Liver (tissue), 9 donors: ENCODE results near the gene APP. TPM values are rescaled to one million over a fixed set of nuclear protein-coding genes. Genes with fewer than 3 reads are reported as not detected.

Source experiments
- DNase-seq: peaks from one replicate; pipeline ENCODE4 v3.0.0-alpha.2; 2017; ENCODE audit warnings: low spot score
- H3K27ac ChIP-seq, 2 donors: one replicate each; pipeline ENCODE4 v1.7.0; 2013; ENCODE audit warnings: inconsistent platforms in 2 of 2, low read length in 2 of 2, control low read depth in 1 of 2, low read depth in 1 of 2, mild to moderate bottlenecking in 1 of 2
- H3K27me3 ChIP-seq, 4 donors: one replicate each; pipeline versions ENCODE4 v1.6.1 to v1.7.0; 2013; ENCODE audit warnings: low read length in 3 of 4, inconsistent platforms in 1 of 4, mild to moderate bottlenecking in 1 of 4, moderate library complexity in 1 of 4; ENCODE audit not compliant: control insufficient read depth in 4 of 4, insufficient read depth in 4 of 4
- H3K36me3 ChIP-seq, 4 donors: one replicate each; pipeline versions ENCODE4 v1.6.1 to v1.7.0; 2013; ENCODE audit warnings: low read length in 3 of 4, mild to moderate bottlenecking in 3 of 4, low read depth in 1 of 4, moderate library complexity in 1 of 4; ENCODE audit not compliant: control insufficient read depth in 4 of 4, insufficient read depth in 3 of 4
- H3K4me1 ChIP-seq, 4 donors: one replicate each; pipeline versions ENCODE4 v1.6.1 to v1.7.0; 2013; ENCODE audit warnings: low read length in 3 of 4, mild to moderate bottlenecking in 3 of 4, moderate library complexity in 1 of 4; ENCODE audit not compliant: control insufficient read depth in 4 of 4, insufficient read depth in 4 of 4
- H3K4me3 ChIP-seq, 3 donors: one replicate each; pipeline versions ENCODE4 v1.6.1 to v1.7.0; 2013; ENCODE audit warnings: low read length in 3 of 3, control low read depth in 1 of 3, low read depth in 1 of 3, mild to moderate bottlenecking in 1 of 3
- H3K9ac ChIP-seq, 2 donors: one replicate each; pipeline ENCODE4 v1.7.0; 2013; ENCODE audit warnings: low read length in 2 of 2, mild to moderate bottlenecking in 2 of 2, moderate library complexity in 2 of 2, control low read depth in 1 of 2, low read depth in 1 of 2
- H3K9me3 ChIP-seq, 4 donors: one replicate each; pipeline versions ENCODE4 v1.6.1 to v1.7.0; 2013; ENCODE audit warnings: low read length in 3 of 4; ENCODE audit not compliant: control insufficient read depth in 4 of 4
- CTCF ChIP-seq: fragments of 150-350 bp; IDR thresholded peaks from 2 replicates; pipeline ENCODE4 v1.5.1; 2017; ENCODE audit warnings: improper control_type of control experiment, low read depth, low read length; ENCODE audit not compliant: missing input control
- EGR1 ChIP-seq, 2 donors: IDR thresholded peaks; 2 replicates each; pipeline ENCODE4 v1.6.1; 2016 to 2018; ENCODE audit warnings: antibody characterized with exemption in 2 of 2, low read depth in 2 of 2
- FOXA1 ChIP-seq: IDR thresholded peaks from 2 replicates; pipeline ENCODE4 v1.6.1; 2016; ENCODE audit warnings: antibody characterized with exemption
- FOXA2 ChIP-seq: IDR thresholded peaks from 2 replicates; pipeline ENCODE4 v1.6.1; 2016; ENCODE audit warnings: antibody characterized with exemption
- GABPA ChIP-seq, 2 donors: IDR thresholded peaks in 1 of 2; conservative IDR thresholded peaks in 1 of 2; 2 replicates each; pipeline ENCODE4 v1.6.1; 2016; ENCODE audit warnings: antibody characterized with exemption in 2 of 2, mild to moderate bottlenecking in 1 of 2, moderate library complexity in 1 of 2
- HNF4A ChIP-seq, 2 donors: conservative IDR thresholded peaks; 2 replicates each; pipeline ENCODE4 v1.6.1; 2016; ENCODE audit warnings: antibody characterized with exemption in 2 of 2, mild to moderate bottlenecking in 2 of 2
- HNF4G ChIP-seq: IDR thresholded peaks from 2 replicates; pipeline ENCODE4 v1.6.1; 2016; ENCODE audit warnings: antibody characterized with exemption
- JUND ChIP-seq, 2 donors: IDR thresholded peaks; 2 replicates each; pipeline ENCODE4 v1.6.1; 2016; ENCODE audit warnings: antibody characterized with exemption in 2 of 2
- MAX ChIP-seq: IDR thresholded peaks from 2 replicates; pipeline ENCODE4 v1.6.1; 2016; ENCODE audit warnings: antibody characterized with exemption
- NR2F2 ChIP-seq: IDR thresholded peaks from 2 replicates; pipeline ENCODE4 v1.6.1; 2016; ENCODE audit warnings: antibody characterized with exemption
- RAD21 ChIP-seq, 2 donors: IDR thresholded peaks; 2 replicates each; pipeline ENCODE4 v1.6.1; 2016; ENCODE audit warnings: antibody characterized with exemption in 2 of 2, mild to moderate bottlenecking in 2 of 2
- RXRA ChIP-seq, 2 donors: IDR thresholded peaks; 2 replicates each; pipeline ENCODE4 v1.6.1; 2017 to 2018; ENCODE audit warnings: antibody characterized with exemption in 2 of 2, mild to moderate bottlenecking in 1 of 2
- SP1 ChIP-seq: IDR thresholded peaks from 2 replicates; pipeline ENCODE4 v1.6.1; 2018; ENCODE audit warnings: antibody characterized with exemption, mild to moderate bottlenecking
- TAF1 ChIP-seq: conservative IDR thresholded peaks from 2 replicates; pipeline ENCODE4 v1.6.1; 2016; ENCODE audit warnings: antibody characterized with exemption, mild to moderate bottlenecking
- YY1 ChIP-seq: IDR thresholded peaks from 2 replicates; pipeline ENCODE4 v1.6.1; 2016; ENCODE audit warnings: antibody characterized with exemption, mild to moderate bottlenecking
- WGBS: extraction: QIAGEN DNeasy Blood & Tissue Kit; methylation state at CpG from one replicate; pipeline ENCODE4 v1.1.7; 2013; 5-methylcytosine and 5-hydroxymethylcytosine counted together
- polyA plus RNA-seq, 2 donors: library from polyadenylated mRNA; stranded (reverse) in 1 of 2; unstranded in 1 of 2; fragments of 200-250 nt in 1 of 2; fragments of >200 nt in 1 of 2; fragmentation: Nextera tagmentation in 1 of 2; extraction: Ambion mirVana in 1 of 2; gene quantifications; one replicate each; pipeline versions ENCODE4 v1.2.1 to v1.2.3, GENCODE V29; 2013 to 2015
- total RNA-seq, 2 donors: library from RNA; depleted of rRNA; stranded (reverse); fragments of >200 nt; gene quantifications; one replicate each; pipeline ENCODE4 v1.2.3, GENCODE V29; 2014
- TF ChIP-seq, protein P1 (sequence below): IDR thresholded peaks from 2 replicates; pipeline ENCODE4 v1.6.1; 2016; ENCODE audit warnings: antibody characterized with exemption
- TF ChIP-seq, protein P2 (sequence below): IDR thresholded peaks from 2 replicates; pipeline ENCODE4 v1.6.1; 2016; ENCODE audit warnings: antibody characterized with exemption
- TF ChIP-seq, protein P3 (sequence below): IDR thresholded peaks from 2 replicates; pipeline ENCODE4 v1.6.1; 2016; ENCODE audit warnings: antibody characterized with exemption, mild to moderate bottlenecking
- donor health status: healthy.
- donor health status: healthy.
- donor health status: healthy.
- donor health status: healthy.
- donor health status: healthy.

Gene APP
- total and polyA plus RNA-seq, 4 donors = 24.9 to 201 (median 111) TPM

DNA sequence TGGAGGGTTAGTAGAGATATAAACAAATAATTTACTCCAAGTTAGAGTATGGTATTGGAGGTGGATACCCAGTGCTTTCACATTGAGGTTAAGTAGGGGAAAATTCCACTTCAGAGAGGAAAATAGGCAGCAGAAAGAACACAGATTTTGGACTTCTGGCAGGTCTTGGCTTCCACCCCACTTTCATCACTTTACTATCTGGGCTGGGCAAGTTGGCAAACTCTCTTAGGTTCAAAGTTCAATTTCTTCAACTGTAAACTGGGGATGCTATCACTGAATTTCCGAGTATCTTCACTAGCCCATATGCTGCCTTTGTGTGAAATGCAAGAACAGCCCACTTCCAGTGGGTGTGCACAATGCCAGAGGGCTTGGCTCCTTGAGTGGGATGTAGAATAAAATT is 220.9 kb downstream of the APP start:
- WGBS = 0% methylated on average over 1 of the region's 1 CpG
- H3K27ac ChIP-seq = no peak overlapping the region
- DNase-seq = no peak
- H3K4me3 ChIP-seq = no peak overlapping the region
- H3K9ac ChIP-seq = no peak overlapping the region
- H3K36me3 ChIP-seq = peaks cover 3 to 21% (median 13%) of the 10 kb centered on the region in 4 donors
- no peaks in the 10 kb centered on the region for H3K9me3 ChIP-seq
- TF ChIP-seq CTCF = no peak
- peak; percentile 91 to 93 for TF ChIP-seq HNF4A (conservative IDR thresholded peaks at IDR 0.05)
- no peak for TF ChIP-seq YY1
- TF ChIP-seq, protein P1, sequence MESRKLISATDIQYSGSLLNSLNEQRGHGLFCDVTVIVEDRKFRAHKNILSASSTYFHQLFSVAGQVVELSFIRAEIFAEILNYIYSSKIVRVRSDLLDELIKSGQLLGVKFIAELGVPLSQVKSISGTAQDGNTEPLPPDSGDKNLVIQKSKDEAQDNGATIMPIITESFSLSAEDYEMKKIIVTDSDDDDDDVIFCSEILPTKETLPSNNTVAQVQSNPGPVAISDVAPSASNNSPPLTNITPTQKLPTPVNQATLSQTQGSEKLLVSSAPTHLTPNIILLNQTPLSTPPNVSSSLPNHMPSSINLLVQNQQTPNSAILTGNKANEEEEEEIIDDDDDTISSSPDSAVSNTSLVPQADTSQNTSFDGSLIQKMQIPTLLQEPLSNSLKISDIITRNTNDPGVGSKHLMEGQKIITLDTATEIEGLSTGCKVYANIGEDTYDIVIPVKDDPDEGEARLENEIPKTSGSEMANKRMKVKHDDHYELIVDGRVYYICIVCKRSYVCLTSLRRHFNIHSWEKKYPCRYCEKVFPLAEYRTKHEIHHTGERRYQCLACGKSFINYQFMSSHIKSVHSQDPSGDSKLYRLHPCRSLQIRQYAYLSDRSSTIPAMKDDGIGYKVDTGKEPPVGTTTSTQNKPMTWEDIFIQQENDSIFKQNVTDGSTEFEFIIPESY = peak; percentile 19
- no peak for TF ChIP-seq TAF1
- TF ChIP-seq SP1 = peak; percentile 66
- no peak for TF ChIP-seq NR2F2
- TF ChIP-seq JUND (IDR thresholded peaks at IDR 0.05) = peak; percentile 19 to 54
- no peak for TF ChIP-seq EGR1 (IDR thresholded peaks at IDR 0.05; ENCODE audit: low read depth in 2 of 2)
- peak; percentile 48 to 66 for TF ChIP-seq RXRA (IDR thresholded peaks at IDR 0.05)
- no peak for TF ChIP-seq FOXA2
- no peak for TF ChIP-seq FOXA1
- TF ChIP-seq HNF4G = peak; percentile 46
- no peak for TF ChIP-seq GABPA (IDR thresholded peaks at IDR 0.05 in 1 of 2, conservative IDR thresholded peaks at IDR 0.05 in 1 of 2)
- TF ChIP-seq RAD21 (IDR thresholded peaks at IDR 0.05) = peak; percentile 51 to 52
- TF ChIP-seq, protein P2, sequence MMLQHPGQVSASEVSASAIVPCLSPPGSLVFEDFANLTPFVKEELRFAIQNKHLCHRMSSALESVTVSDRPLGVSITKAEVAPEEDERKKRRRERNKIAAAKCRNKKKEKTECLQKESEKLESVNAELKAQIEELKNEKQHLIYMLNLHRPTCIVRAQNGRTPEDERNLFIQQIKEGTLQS = peak; percentile 88
- TF ChIP-seq MAX = peak; percentile 52
- TF ChIP-seq, protein P3, sequence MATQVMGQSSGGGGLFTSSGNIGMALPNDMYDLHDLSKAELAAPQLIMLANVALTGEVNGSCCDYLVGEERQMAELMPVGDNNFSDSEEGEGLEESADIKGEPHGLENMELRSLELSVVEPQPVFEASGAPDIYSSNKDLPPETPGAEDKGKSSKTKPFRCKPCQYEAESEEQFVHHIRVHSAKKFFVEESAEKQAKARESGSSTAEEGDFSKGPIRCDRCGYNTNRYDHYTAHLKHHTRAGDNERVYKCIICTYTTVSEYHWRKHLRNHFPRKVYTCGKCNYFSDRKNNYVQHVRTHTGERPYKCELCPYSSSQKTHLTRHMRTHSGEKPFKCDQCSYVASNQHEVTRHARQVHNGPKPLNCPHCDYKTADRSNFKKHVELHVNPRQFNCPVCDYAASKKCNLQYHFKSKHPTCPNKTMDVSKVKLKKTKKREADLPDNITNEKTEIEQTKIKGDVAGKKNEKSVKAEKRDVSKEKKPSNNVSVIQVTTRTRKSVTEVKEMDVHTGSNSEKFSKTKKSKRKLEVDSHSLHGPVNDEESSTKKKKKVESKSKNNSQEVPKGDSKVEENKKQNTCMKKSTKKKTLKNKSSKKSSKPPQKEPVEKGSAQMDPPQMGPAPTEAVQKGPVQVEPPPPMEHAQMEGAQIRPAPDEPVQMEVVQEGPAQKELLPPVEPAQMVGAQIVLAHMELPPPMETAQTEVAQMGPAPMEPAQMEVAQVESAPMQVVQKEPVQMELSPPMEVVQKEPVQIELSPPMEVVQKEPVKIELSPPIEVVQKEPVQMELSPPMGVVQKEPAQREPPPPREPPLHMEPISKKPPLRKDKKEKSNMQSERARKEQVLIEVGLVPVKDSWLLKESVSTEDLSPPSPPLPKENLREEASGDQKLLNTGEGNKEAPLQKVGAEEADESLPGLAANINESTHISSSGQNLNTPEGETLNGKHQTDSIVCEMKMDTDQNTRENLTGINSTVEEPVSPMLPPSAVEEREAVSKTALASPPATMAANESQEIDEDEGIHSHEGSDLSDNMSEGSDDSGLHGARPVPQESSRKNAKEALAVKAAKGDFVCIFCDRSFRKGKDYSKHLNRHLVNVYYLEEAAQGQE = no peak
- peaks cover 2 to 10% (median 5%) of the 10 kb centered on the region in 4 donors for H3K4me1 ChIP-seq
- no peaks in the 10 kb centered on the region for H3K27me3 ChIP-seq
